Epithelial cell of esophagus (primary cell): Measurements from ENCODE around the gene NRIP3.

ENCODE experiments used
- DNase-seq: peaks from one replicate; pipeline ENCODE4 v3.0.0; 2010; ENCODE audit warnings: low read depth
- H3K4me3 ChIP-seq: 2 replicates; pipeline ENCODE4 v1.5.1; 2011; ENCODE audit warnings: mild to moderate bottlenecking, low read length, control low read depth
- CTCF ChIP-seq: IDR thresholded peaks from 2 replicates; pipeline ENCODE4 v1.5.1; 2011; ENCODE audit warnings: low read depth, mild to moderate bottlenecking, low read length, control low read depth, inconsistent platforms; ENCODE audit not compliant: insufficient read depth; ENCODE audit errors: missing control alignments

Gene NRIP3

GRCh38 chr11:9029422-9029821 is 25.6 kb upstream of the NRIP3 start:
- TF ChIP-seq CTCF = no peak
- H3K4me3 ChIP-seq = no peak overlapping the region
- DNase-seq = no peak

- TF ChIP-seq CTCF = no peak
- H3K4me3 ChIP-seq = no peak overlapping the region
- DNase-seq = no peak
Measured at GRCh38 chr11:9028581-9028980, 24.8 kb upstream of the NRIP3 start.

GRCh38 chr11:9025101-9025850 is 21.5 kb upstream of the NRIP3 start:
- no peak for DNase-seq
- no peak for TF ChIP-seq CTCF
- no peak overlapping the region for H3K4me3 ChIP-seq

GRCh38 chr11:9022961-9023680 is 19.3 kb upstream of the NRIP3 start:
- DNase-seq = no peak
- no peak overlapping the region for H3K4me3 ChIP-seq
- TF ChIP-seq CTCF = no peak

- H3K4me3 ChIP-seq = no peak overlapping the region
- DNase-seq = no peak
- TF ChIP-seq CTCF = no peak
Measured at GRCh38 chr11:9020916-9021315, 17.1 kb upstream of the NRIP3 start.

GRCh38 chr11:9019861-9020260 is 16.1 kb upstream of the NRIP3 start:
- no peak for DNase-seq
- TF ChIP-seq CTCF = no peak
- H3K4me3 ChIP-seq = no peak overlapping the region

- no peak for DNase-seq
- H3K4me3 ChIP-seq = no peak overlapping the region
- TF ChIP-seq CTCF = no peak
Measured at GRCh38 chr11:9017773-9018172, 14.0 kb upstream of the NRIP3 start.
